K562 (cell line): ENCODE results near the gene PA2G4. TPM values are rescaled to one million over a fixed set of nuclear protein-coding genes. Genes with fewer than 3 reads are reported as not detected.
A peak's percentile ranks its signal among the peaks of the same experiment; 100 is the strongest.

Experiments used
- CXXC5 ChIP-seq: fragments of 250-450 bp; sonication (Bioruptor Pico); IDR thresholded peaks from 2 replicates; pipeline ENCODE4 v1.8.0; 2022; ENCODE audit warnings: inconsistent platforms, mild to moderate bottlenecking, moderate library complexity
- DIDO1 ChIP-seq: fragments of 450-650 bp; IDR thresholded peaks from 2 replicates; pipeline ENCODE4 v1.6.1; 2016; ENCODE audit warnings: low read depth, missing biosample characterization, missing genetic modification characterization
- FOXJ2 ChIP-seq: fragments of 200-800 bp; sonication (Bioruptor generic); IDR thresholded peaks from 2 replicates; pipeline ENCODE4 v1.6.1; 2016; ENCODE audit warnings: missing genetic modification characterization, missing compliant biosample characterization
- GTF2A2 ChIP-seq: IDR thresholded peaks from 2 replicates; pipeline ENCODE4 v1.6.1; 2016; ENCODE audit warnings: mild to moderate bottlenecking, missing genetic modification characterization, missing compliant biosample characterization
- JUNB ChIP-seq: fragments of 450-650 bp; formaldehyde crosslinking; conservative IDR thresholded peaks from 2 replicates; pipeline ENCODE4 v1.4.0; 2020; ENCODE audit warnings: mild to moderate bottlenecking
- JUND ChIP-seq, 2 experiments: IDR thresholded peaks; 2 replicates in 1 of 2; 3 replicates in 1 of 2; pipeline ENCODE4 v1.6.1; 2011; ENCODE audit warnings: borderline replicate concordance in 2 of 2, low read depth in 2 of 2, low read length in 2 of 2, improper control_type of control experiment in 1 of 2, missing biosample characterization in 1 of 2, missing genetic modification characterization in 1 of 2, missing genetic modification reagents in 1 of 2
- KDM2B ChIP-seq: fragments of 250-450 bp; sonication (Bioruptor Pico); IDR thresholded peaks from 2 replicates; pipeline ENCODE4 v1.8.0; 2021; ENCODE audit warnings: mild to moderate bottlenecking, moderate library complexity
- POLR3G ChIP-seq: IDR thresholded peaks from 2 replicates; pipeline ENCODE4 v1.6.1; 2011; ENCODE audit not compliant: insufficient read length, insufficient replicate concordance; ENCODE audit errors: extremely low read depth
- RBBP5 ChIP-seq: fragments of 200-600 bp; sonication (generic); IDR thresholded peaks from 2 replicates; pipeline ENCODE4 v1.6.1; 2012; ENCODE audit warnings: borderline replicate concordance, mild to moderate bottlenecking, low read length, control low read depth, inconsistent platforms; ENCODE audit not compliant: insufficient read depth, poor library complexity, severe bottlenecking
- THRAP3 ChIP-seq: fragments of 450-650 bp; IDR thresholded peaks from 2 replicates; pipeline ENCODE4 v1.6.1; 2016; ENCODE audit warnings: mild to moderate bottlenecking, inconsistent platforms, borderline replicate concordance
- TSC22D4 ChIP-seq: fragments of 450-650 bp; IDR thresholded peaks from 2 replicates; pipeline ENCODE4 v1.6.1; 2016; ENCODE audit warnings: missing genetic modification characterization, missing biosample characterization, control low read depth
- ZKSCAN3 ChIP-seq: fragments of 250-450 bp; sonication (Bioruptor Pico); IDR thresholded peaks from 2 replicates; pipeline ENCODE4 v1.4.0; 2020
- ZNF23 ChIP-seq: fragments of 250-450 bp; sonication (Bioruptor Pico); IDR thresholded peaks from 2 replicates; pipeline ENCODE4 v1.4.0; 2020; ENCODE audit warnings: mild to moderate bottlenecking
- ZNF436 ChIP-seq: fragments of 250-450, 450-650 bp; sonication (Bioruptor Pico); formaldehyde crosslinking; IDR thresholded peaks from 2 replicates; pipeline ENCODE4 v1.7.0; 2020; ENCODE audit warnings: mild to moderate bottlenecking
- ZNF583 ChIP-seq: fragments of 250-450 bp; sonication (Bioruptor Pico); IDR thresholded peaks from 2 replicates; pipeline ENCODE4 v1.4.0; 2020
- ZNF780A ChIP-seq: fragments of 250-450 bp; sonication (Bioruptor Pico); IDR thresholded peaks from 2 replicates; pipeline ENCODE4 v1.5.0; 2021; ENCODE audit warnings: mild to moderate bottlenecking
- polyA plus RNA-seq, 8 experiments: library from polyadenylated mRNA; depleted of rRNA in 4 of 8; stranded (reverse) in 5 of 8; unstranded in 3 of 8; fragments of >200 nt; fragmentation: Nextera tagmentation in 2 of 8; fragmentation: Illumina TruSeq in 1 of 8; extraction: Ambion mirVana in 2 of 8; extraction: Trizol in 1 of 8; gene quantifications; 2 replicates each; pipeline versions ENCODE4 v1.2.1 to v1.2.3, GENCODE V29; 2011 to 2014; ENCODE audit warnings: inconsistent platforms in 1 of 8, missing spikeins in 1 of 8
- total RNA-seq, 7 experiments: library from RNA; depleted of rRNA in 6 of 7; stranded (reverse); fragments of >200 nt in 6 of 7; fragmentation: Illumina TruSeq in 2 of 7; extraction: Trizol in 2 of 7; gene quantifications; 2 replicates each; pipeline versions ENCODE4 v1.2.1 to v1.2.3, GENCODE V29; 2011 to 2021; ENCODE audit warnings: low replicate concordance in 1 of 7
- TF ChIP-seq, protein P1 (sequence below): fragments of 250-450 bp; sonication (Bioruptor Pico); IDR thresholded peaks from 2 replicates; pipeline ENCODE4 v1.6.1; 2021; ENCODE audit warnings: mild to moderate bottlenecking
- TF ChIP-seq, protein P2 (sequence below), 3 experiments: fragments of 200-800 bp in 1 of 3; fragments of 250-450 bp in 1 of 3; fragments of 450-650 bp in 1 of 3; sonication (Bioruptor Pico) in 1 of 3; sonication (Bioruptor generic) in 1 of 3; formaldehyde crosslinking in 1 of 3; IDR thresholded peaks; 2 replicates each; pipeline versions ENCODE4 v1.6.1 to v1.8.0; 2016 to 2022; ENCODE audit warnings: mild to moderate bottlenecking in 2 of 3, missing genetic modification characterization in 2 of 3, missing compliant biosample characterization in 1 of 3, moderate library complexity in 1 of 3
- TF ChIP-seq, protein P3 (sequence below): fragments of 250-450 bp; sonication (Bioruptor Pico); IDR thresholded peaks from 2 replicates; pipeline ENCODE4 v1.4.0; 2020; ENCODE audit warnings: mild to moderate bottlenecking
- TF ChIP-seq, protein P4 (sequence below): fragments of 450-650 bp; IDR thresholded peaks from one replicate; pipeline ENCODE4 v1.6.1; 2018; ENCODE audit warnings: mild to moderate bottlenecking, moderate library complexity; ENCODE audit not compliant: partially characterized antibody

The PA2G4 gene
- total and polyA plus RNA-seq, 9 of the 15 experiments (the other 6 are each of a cell fraction or from before 2014, with no cell fraction given): 230 to 925 (median 638) TPM

DNA sequence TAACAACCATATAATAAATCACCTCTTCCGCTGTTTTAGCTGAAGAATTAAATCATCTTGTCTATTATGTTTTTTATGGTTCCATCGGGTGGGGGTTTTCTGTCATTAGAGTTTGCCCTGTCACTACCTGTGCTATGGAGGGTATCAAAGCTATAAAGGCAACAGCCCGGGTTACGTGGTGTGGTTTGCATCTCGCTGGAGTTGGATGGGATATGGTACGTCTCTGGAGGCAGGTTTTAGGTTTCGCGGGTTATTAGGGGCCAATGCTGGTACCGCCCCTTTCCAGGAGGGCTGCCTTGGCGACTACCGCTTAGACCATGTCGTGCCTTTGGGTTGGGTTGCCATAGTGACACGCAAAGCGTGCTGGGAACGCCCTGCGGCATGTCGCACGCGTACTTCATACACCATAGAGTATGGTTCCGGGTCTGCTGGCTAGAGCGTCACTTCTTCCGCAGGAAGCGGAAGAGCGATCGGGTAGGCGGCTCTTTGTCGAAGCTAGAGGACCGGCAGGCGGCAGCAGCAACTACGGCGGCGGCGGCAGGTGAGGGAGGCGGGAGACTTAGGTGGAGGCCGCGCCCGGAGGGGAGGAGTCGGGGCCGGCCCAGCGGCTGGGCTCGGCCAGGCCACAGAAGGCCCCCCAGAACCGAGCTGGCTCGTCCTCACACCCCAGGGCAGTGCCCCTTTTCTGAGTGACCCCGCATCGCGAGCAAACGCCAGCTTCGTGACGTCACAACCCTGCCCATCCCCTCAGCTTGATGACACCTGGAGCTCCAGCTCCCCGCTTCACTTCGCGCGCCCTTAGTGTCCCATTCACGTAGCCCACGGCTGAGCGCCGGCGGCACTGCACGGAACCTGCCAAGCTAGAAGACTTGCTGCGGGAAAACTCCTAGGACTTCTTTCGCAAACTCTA, 13.7 kb downstream of the PA2G4 start, which contains the start of gene ZC3H10 (continued):
- TF ChIP-seq THRAP3 (peak; percentile 100), JUNB (CRISPR knock-in tag) (no peak), ZNF436 (CRISPR knock-in tag) (no peak), RBBP5 (peak; percentile 44), ZNF23 (CRISPR knock-in tag) (no peak), KDM2B (CRISPR knock-in tag) (no peak), CXXC5 (CRISPR knock-in tag) (peak; percentile 92), GTF2A2 (tag) (no peak), JUND (IDR thresholded peaks at IDR 0.05; ENCODE audit: borderline replicate concordance, low read depth, low read length) (peak; percentile 78), JUND (tag; IDR thresholded peaks at IDR 0.05; ENCODE audit: borderline replicate concordance, low read depth, low read length) (peak; percentile 58; the same call in 1 of the 3 replicates), TSC22D4 (no peak), DIDO1 (peak; percentile 61; the same call in 1 of the 2 replicates), FOXJ2 (tag) (peak; percentile 81), ZKSCAN3 (CRISPR knock-in tag) (no peak), POLR3G (no peak), ZNF583 (no peak; the same call in 1 of the 2 replicates), ZNF780A (CRISPR knock-in tag) (no peak)
- TF ChIP-seq, protein P1, sequence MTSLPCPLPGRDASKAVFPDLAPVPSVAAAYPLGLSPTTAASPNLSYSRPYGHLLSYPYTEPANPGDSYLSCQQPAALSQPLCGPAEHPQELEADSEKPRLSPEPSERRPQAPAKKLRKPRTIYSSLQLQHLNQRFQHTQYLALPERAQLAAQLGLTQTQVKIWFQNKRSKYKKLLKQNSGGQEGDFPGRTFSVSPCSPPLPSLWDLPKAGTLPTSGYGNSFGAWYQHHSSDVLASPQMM (CRISPR knock-in tag): 0 out of 2 replicates have a peak, but pooled peaks have one; percentile 23
- TF ChIP-seq, protein P2, sequence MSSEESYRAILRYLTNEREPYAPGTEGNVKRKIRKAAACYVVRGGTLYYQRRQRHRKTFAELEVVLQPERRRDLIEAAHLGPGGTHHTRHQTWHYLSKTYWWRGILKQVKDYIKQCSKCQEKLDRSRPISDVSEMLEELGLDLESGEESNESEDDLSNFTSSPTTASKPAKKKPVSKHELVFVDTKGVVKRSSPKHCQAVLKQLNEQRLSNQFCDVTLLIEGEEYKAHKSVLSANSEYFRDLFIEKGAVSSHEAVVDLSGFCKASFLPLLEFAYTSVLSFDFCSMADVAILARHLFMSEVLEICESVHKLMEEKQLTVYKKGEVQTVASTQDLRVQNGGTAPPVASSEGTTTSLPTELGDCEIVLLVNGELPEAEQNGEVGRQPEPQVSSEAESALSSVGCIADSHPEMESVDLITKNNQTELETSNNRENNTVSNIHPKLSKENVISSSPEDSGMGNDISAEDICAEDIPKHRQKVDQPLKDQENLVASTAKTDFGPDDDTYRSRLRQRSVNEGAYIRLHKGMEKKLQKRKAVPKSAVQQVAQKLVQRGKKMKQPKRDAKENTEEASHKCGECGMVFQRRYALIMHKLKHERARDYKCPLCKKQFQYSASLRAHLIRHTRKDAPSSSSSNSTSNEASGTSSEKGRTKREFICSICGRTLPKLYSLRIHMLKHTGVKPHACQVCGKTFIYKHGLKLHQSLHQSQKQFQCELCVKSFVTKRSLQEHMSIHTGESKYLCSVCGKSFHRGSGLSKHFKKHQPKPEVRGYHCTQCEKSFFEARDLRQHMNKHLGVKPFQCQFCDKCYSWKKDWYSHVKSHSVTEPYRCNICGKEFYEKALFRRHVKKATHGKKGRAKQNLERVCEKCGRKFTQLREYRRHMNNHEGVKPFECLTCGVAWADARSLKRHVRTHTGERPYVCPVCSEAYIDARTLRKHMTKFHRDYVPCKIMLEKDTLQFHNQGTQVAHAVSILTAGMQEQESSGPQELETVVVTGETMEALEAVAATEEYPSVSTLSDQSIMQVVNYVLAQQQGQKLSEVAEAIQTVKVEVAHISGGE (CRISPR knock-in tag; IDR thresholded peaks at IDR 0.05): peak in 1 of 3 experiments; percentile 88; a peak in 3 of 6 replicates
- TF ChIP-seq, protein P3, sequence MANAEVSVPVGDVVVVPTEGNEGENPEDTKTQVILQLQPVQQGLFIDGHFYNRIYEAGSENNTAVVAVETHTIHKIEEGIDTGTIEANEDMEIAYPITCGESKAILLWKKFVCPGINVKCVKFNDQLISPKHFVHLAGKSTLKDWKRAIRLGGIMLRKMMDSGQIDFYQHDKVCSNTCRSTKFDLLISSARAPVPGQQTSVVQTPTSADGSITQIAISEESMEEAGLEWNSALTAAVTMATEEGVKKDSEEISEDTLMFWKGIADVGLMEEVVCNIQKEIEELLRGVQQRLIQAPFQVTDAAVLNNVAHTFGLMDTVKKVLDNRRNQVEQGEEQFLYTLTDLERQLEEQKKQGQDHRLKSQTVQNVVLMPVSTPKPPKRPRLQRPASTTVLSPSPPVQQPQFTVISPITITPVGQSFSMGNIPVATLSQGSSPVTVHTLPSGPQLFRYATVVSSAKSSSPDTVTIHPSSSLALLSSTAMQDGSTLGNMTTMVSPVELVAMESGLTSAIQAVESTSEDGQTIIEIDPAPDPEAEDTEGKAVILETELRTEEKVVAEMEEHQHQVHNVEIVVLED: peak; percentile 89
- TF ChIP-seq, protein P4, sequence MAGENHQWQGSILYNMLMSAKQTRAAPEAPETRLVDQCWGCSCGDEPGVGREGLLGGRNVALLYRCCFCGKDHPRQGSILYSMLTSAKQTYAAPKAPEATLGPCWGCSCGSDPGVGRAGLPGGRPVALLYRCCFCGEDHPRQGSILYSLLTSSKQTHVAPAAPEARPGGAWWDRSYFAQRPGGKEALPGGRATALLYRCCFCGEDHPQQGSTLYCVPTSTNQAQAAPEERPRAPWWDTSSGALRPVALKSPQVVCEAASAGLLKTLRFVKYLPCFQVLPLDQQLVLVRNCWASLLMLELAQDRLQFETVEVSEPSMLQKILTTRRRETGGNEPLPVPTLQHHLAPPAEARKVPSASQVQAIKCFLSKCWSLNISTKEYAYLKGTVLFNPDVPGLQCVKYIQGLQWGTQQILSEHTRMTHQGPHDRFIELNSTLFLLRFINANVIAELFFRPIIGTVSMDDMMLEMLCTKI: no peak
